Suprapubic skin (tissue), 4 donors: ENCODE measurements around the gene CDNF. TPM values are rescaled to one million over a fixed set of nuclear protein-coding genes. Genes with fewer than 3 reads are reported as not detected.

ENCODE experiments used
- DNase-seq, 2 donors: peaks; one replicate each; pipeline ENCODE4 v3.0.0-alpha.2; 2019; ENCODE audit warnings: low spot score in 2 of 2
- H3K27ac ChIP-seq: fragments of 200-600 bp; sonication (generic); one replicate; pipeline ENCODE4 v1.5.1; 2019
- H3K27me3 ChIP-seq: fragments of 200-600 bp; sonication (generic); one replicate; pipeline ENCODE4 v1.5.1; 2019
- H3K36me3 ChIP-seq: fragments of 200-600 bp; sonication (generic); one replicate; pipeline ENCODE4 v1.5.1; 2019
- H3K4me1 ChIP-seq: fragments of 200-600 bp; sonication (generic); one replicate; pipeline ENCODE4 v1.5.1; 2019
- H3K4me3 ChIP-seq: fragments of 200-600 bp; sonication (generic); one replicate; pipeline ENCODE4 v1.5.1; 2019; ENCODE audit warnings: mild to moderate bottlenecking
- H3K9me3 ChIP-seq: fragments of 200-600 bp; sonication (generic); one replicate; pipeline ENCODE4 v1.5.1; 2019
- EP300 ChIP-seq: sonication (generic); formaldehyde crosslinking; IDR thresholded peaks from one replicate; pipeline ENCODE4 v1.6.1; 2017; ENCODE audit warnings: antibody characterized with exemption
- POLR2A ChIP-seq, 2 donors: fragments of 450-650 bp; IDR thresholded peaks; one replicate each; pipeline ENCODE4 v1.6.1; 2017; ENCODE audit warnings: antibody characterized with exemption in 2 of 2, mild to moderate bottlenecking in 2 of 2, moderate library complexity in 2 of 2
- POLR2AphosphoS5 ChIP-seq, 3 donors: sonication (generic); formaldehyde crosslinking; IDR thresholded peaks; one replicate each; pipeline ENCODE4 v1.6.1; 2017; ENCODE audit warnings: antibody characterized with exemption in 3 of 3
- WGBS: methylation state at CpG from one replicate; pipeline ENCODE4 v1.1.5; 2018; 5-methylcytosine and 5-hydroxymethylcytosine counted together
- total RNA-seq, 4 donors: library from RNA; depleted of rRNA; stranded (reverse); fragments of >200 nt; gene quantifications; one replicate each; pipeline ENCODE4 v1.1.0, GENCODE V29; 2016
- TF ChIP-seq, protein P1 (sequence below), 2 donors: fragments of 200-600 bp in 1 of 2; fragments of 450-650 bp in 1 of 2; sonication (generic) in 1 of 2; IDR thresholded peaks; one replicate each; pipeline ENCODE4 v1.5.1; 2016 to 2019; ENCODE audit warnings: antibody characterized with exemption in 2 of 2, mild to moderate bottlenecking in 1 of 2, moderate library complexity in 1 of 2

The CDNF gene
- 1 to 10 TPM; 2.3 to 5.3 (median 4.3) TPM for total RNA-seq

DNA sequence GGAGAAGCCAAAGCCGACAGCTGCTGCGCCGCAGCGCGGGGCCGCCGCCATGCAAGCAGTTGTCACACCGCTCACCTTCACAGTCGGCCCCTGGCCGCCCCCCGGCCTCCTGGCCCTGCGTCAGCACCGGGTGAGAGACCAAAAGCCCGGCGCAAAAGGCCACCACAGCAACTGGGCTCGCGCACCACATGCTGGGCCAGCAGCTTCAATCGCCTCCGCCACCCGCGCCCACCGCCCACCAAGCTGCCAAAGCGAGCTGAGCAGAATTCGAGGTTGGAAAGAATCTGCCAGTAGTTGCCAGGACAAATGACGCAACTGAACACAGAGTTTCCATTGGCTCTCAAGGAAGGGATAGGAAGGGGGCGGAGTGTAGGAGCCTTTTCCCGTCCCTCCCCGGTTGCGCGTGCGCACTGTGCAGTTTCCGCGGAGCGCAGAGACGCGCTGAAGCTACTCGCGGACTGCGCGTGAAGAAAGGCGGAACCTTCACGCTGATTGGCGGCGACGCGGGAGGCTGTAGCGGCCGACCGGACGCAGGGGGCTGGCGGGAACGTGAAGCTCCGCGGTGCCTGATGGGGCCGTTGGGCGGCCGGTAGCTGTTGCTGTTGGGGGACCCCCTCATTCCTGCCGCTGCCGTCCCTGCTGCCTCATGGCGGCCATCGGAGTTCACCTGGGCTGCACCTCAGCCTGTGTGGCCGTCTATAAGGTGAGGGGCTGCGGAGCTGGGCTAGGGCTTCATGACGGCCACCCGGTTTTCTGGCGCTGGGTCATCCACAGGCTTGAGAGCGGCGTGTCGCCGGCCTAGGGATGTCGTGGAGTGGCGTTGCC, at the start of gene CDNF, which contains the start of the genes HSPA14 and MSANTD7:
Gene CDNF, minus strand, starts transcription at position 281 of the 825 bp plus-strand sequence. Its CDS starts 91 bp downstream, at position 190.
Gene HSPA14, plus strand, starts transcription at position 550 of the 825 bp plus-strand sequence. Its CDS starts 97 bp downstream, at position 647.
Gene MSANTD7, plus strand, starts transcription at position 550 of the 825 bp plus-strand sequence. CDS start 3,979 bp downstream, outside the sequence.
- peak within 1 kb of the TSS; percentile 96 for H3K4me3 ChIP-seq
- no peak for TF ChIP-seq EP300
- TF ChIP-seq, protein P1, sequence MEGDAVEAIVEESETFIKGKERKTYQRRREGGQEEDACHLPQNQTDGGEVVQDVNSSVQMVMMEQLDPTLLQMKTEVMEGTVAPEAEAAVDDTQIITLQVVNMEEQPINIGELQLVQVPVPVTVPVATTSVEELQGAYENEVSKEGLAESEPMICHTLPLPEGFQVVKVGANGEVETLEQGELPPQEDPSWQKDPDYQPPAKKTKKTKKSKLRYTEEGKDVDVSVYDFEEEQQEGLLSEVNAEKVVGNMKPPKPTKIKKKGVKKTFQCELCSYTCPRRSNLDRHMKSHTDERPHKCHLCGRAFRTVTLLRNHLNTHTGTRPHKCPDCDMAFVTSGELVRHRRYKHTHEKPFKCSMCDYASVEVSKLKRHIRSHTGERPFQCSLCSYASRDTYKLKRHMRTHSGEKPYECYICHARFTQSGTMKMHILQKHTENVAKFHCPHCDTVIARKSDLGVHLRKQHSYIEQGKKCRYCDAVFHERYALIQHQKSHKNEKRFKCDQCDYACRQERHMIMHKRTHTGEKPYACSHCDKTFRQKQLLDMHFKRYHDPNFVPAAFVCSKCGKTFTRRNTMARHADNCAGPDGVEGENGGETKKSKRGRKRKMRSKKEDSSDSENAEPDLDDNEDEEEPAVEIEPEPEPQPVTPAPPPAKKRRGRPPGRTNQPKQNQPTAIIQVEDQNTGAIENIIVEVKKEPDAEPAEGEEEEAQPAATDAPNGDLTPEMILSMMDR (IDR thresholded peaks at IDR 0.05): no peak
- peak in 1 of 2 donors; percentile 78 for TF ChIP-seq POLR2A (IDR thresholded peaks at IDR 0.05)
- TF ChIP-seq POLR2AphosphoS5 (IDR thresholded peaks at IDR 0.05): peak; percentile 49 to 90 (median 62)
- under 1% methylated on average over 18 of the region's 72 CpGs for WGBS
- H3K27ac ChIP-seq: peak within 1 kb of the TSS; percentile 95
- H3K36me3 ChIP-seq: peaks cover 21% of the 10 kb centered on the region
- H3K9me3 ChIP-seq: no peaks in the 10 kb centered on the region
- H3K27me3 ChIP-seq: no peaks in the 10 kb centered on the region
- peaks cover 19% of the 10 kb centered on the region for H3K4me1 ChIP-seq
- DNase-seq: peak; percentile 99 to 100

DNA sequence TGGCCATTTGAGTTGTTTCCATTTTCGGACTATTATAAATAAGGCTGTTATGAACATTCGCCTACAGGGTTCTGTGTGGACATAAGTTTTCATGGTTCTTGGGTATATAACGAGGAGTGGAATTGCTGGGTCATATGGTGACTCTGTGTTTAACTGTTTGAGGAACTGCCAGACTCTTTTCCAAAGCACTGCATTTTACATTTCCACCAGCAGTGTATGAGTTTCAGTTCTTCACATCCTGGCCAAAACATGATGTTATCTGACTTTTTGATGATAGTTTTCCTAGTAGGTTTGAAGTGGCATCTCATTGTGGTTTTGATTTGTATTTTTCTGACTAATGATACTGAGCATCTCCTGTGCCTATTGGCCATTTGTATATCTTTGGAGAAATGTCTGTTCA, 46.2 kb upstream of the CDNF start:
- no peak for TF ChIP-seq POLR2A (IDR thresholded peaks at IDR 0.05)
- no peak for TF ChIP-seq EP300
- TF ChIP-seq, protein P1 (IDR thresholded peaks at IDR 0.05): no peak
- no peak for TF ChIP-seq POLR2AphosphoS5 (IDR thresholded peaks at IDR 0.05)
- H3K27ac ChIP-seq: no peak overlapping the region
- H3K27me3 ChIP-seq: no peaks in the 10 kb centered on the region
- no peaks in the 10 kb centered on the region for H3K9me3 ChIP-seq
- no peak overlapping the region for H3K4me3 ChIP-seq
- H3K36me3 ChIP-seq: no peaks in the 10 kb centered on the region
- WGBS: 89% methylated on average over 3 of the region's 3 CpGs
- no peak for DNase-seq
- peaks cover 13% of the 10 kb centered on the region for H3K4me1 ChIP-seq

DNA sequence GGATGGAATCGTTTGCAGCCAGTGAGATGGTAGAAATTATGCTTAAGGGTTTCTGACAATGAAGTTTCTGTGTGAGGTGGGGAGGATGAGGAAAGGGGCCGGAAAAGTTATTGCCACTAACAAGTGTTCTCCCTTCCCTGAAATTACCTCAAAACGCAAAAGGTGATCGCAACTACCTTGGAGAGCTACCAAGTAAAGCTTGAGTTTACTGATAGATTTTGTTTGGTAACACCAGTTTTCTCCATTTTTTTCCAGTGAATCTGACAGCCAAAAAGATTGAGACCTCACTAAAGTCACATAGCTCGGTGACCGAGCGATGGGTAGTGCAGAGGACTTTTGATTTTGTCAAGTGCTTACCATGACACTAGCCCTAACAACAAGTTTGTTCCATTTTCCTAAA, 42.4 kb upstream of the CDNF start:
- Histone ChIP-seq H3K27ac (no peak overlapping the region), H3K27me3 (no peaks in the 10 kb centered on the region), H3K9me3 (no peaks in the 10 kb centered on the region), H3K4me3 (peak overlapping the region; percentile 72), H3K36me3 (no peaks in the 10 kb centered on the region), H3K4me1 (peaks cover 32% of the 10 kb centered on the region)
- 58% methylated on average over 7 of the region's 7 CpGs for WGBS
- no peak for TF ChIP-seq EP300
- no peak for TF ChIP-seq POLR2AphosphoS5 (IDR thresholded peaks at IDR 0.05)
- TF ChIP-seq, protein P1 (IDR thresholded peaks at IDR 0.05): no peak
- no peak for TF ChIP-seq POLR2A (IDR thresholded peaks at IDR 0.05)
- no peak for DNase-seq

DNA sequence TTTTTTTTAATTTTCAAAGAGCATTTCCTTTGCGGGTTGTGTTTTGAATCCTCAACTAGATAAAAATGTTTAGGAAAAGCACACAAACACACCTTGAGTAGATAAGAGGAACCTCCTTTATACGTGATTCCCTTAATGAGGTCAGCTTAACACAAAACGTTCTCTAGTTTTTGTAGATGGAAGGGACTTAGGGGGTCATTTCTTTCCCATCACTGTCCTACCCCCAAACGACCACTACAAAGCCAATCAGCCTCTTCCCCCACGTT, 42.0 kb upstream of the CDNF start:
- Histone ChIP-seq H3K27me3 (no peaks in the 10 kb centered on the region), H3K9me3 (no peaks in the 10 kb centered on the region), H3K27ac (no peak overlapping the region), H3K4me1 (peaks cover 32% of the 10 kb centered on the region), H3K4me3 (peak overlapping the region; percentile 72), H3K36me3 (no peaks in the 10 kb centered on the region)
- TF ChIP-seq POLR2A (IDR thresholded peaks at IDR 0.05): no peak
- TF ChIP-seq EP300: no peak
- no peak for TF ChIP-seq POLR2AphosphoS5 (IDR thresholded peaks at IDR 0.05)
- TF ChIP-seq, protein P1 (IDR thresholded peaks at IDR 0.05): no peak
- 4% methylated on average over 5 of the region's 5 CpGs for WGBS
- no peak for DNase-seq

DNA sequence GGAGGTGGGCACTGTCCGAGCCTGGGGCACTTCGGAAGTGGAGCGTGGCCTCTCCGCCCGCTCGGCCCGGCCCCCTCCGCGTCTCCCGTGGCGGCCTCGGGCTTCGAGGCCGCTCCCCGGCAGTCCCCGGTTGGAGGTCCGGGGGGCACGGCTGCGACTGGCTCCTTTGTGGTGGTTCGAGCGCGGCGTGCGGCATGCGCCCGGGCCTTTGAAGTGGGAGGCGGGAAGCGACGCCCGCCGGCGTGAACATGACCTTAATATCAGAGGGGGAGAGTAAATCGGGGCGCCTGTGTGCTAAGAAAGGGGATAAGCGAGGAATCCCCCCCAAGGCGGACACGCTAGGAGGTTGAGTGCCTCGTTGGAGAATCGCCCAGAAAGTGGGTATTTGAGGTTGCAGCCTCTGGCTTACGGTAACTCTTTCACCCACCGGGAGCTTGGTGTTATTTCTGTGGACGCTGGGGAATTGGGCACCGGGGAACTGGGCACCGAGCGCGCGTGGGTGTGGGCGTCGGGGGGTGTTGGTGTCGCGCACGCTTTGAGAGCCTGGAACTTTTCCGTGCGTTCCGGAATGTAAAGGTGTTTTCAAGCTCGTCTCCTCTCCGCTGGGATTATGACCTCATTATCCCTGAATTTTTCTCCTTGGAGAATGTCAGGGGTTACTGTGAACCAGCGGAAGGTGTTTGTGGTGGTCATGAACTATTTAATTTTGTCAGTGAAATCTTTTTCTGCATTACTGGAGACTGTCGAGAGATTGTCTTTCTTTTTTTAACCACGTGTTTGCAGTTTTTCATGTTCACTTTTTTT, 41.5 kb upstream of the CDNF start:
- under 1% methylated on average over 50 of the region's 60 CpGs for WGBS
- Histone ChIP-seq H3K4me3 (peak overlapping the region; percentile 72), H3K27ac (peak overlapping the region; percentile 88), H3K9me3 (no peaks in the 10 kb centered on the region), H3K36me3 (no peaks in the 10 kb centered on the region), H3K4me1 (peaks cover 32% of the 10 kb centered on the region), H3K27me3 (no peaks in the 10 kb centered on the region)
- TF ChIP-seq POLR2A (IDR thresholded peaks at IDR 0.05) (no peak), EP300 (no peak), POLR2AphosphoS5 (IDR thresholded peaks at IDR 0.05) (no peak)
- TF ChIP-seq, protein P1 (IDR thresholded peaks at IDR 0.05): no peak
- DNase-seq: peak in 1 of 2 donors; percentile 64
